PC-9 (cell line): ENCODE data around the gene SPATA6. TPM values are rescaled to one million over a fixed set of nuclear protein-coding genes. Genes with fewer than 3 reads are reported as not detected.

ENCODE experiments used
- BruUV-seq: library from RNA; stranded (reverse); fragments of 400-500 nt; replicated peaks from 2 replicates; lab custom pipeline; 2021; lab: Mats Ljungman, UMichigan
- CTCF ChIA-PET: fragments of 300-600 bp; sonication (Branson Sonifier 250); formaldehyde crosslinking; loops from one replicate; lab custom pipeline; 2022; ENCODE audit warnings: antibody characterized with exemption; lab: Charles Lee
- POLR2A ChIA-PET: fragments of 300-600 bp; sonication (Branson Sonifier 250); formaldehyde crosslinking; loops from one replicate; lab custom pipeline; 2022; ENCODE audit warnings: antibody characterized with exemption; ENCODE audit not compliant: unreplicated experiment; lab: Charles Lee
- DNase-seq, 2 experiments: peaks; one replicate each; pipeline versions ENCODE4 v3.0.0 to v3.0.0-alpha.2; 2015 to 2022; ENCODE audit warnings: mixed read lengths in 1 of 2
- H2AFZ ChIP-seq: fragments of 200-600 bp; sonication (generic); 2 replicates; pipeline ENCODE4 v1.8.1; 2017; ENCODE audit warnings: antibody characterized with exemption
- H3F3A ChIP-seq: fragments of 200-600 bp; sonication (generic); 2 replicates; pipeline ENCODE4 v1.8.1; 2017; ENCODE audit warnings: antibody characterized with exemption, mild to moderate bottlenecking, low read depth; ENCODE audit not compliant: insufficient read depth
- H3K27ac ChIP-seq: fragments of 200-600 bp; sonication (generic); 2 replicates; pipeline ENCODE4 v1.6.1; 2016; ENCODE audit warnings: mixed run types
- H3K27me3 ChIP-seq: fragments of 200-600 bp; sonication (generic); 2 replicates; pipeline ENCODE4 v1.6.1; 2016; ENCODE audit warnings: low read depth, mixed run types; ENCODE audit not compliant: insufficient read depth
- H3K36me3 ChIP-seq: fragments of 200-600 bp; sonication (generic); 2 replicates; pipeline ENCODE4 v1.6.1; 2016; ENCODE audit warnings: low read depth, mixed run types
- H3K4me1 ChIP-seq: fragments of 200-600 bp; sonication (generic); replicated peaks from 2 replicates; pipeline ENCODE4 v1.6.1; 2016; ENCODE audit warnings: mixed run types; ENCODE audit not compliant: insufficient read depth
- H3K4me2 ChIP-seq: fragments of 200-600 bp; sonication (generic); 2 replicates; pipeline ENCODE4 v1.6.1; 2017; ENCODE audit warnings: mixed run types
- H3K4me3 ChIP-seq: fragments of 200-600 bp; sonication (generic); 2 replicates; pipeline ENCODE4 v1.6.1; 2016; ENCODE audit warnings: mixed run types
- H3K79me2 ChIP-seq: fragments of 200-600 bp; sonication (generic); 2 replicates; pipeline ENCODE4 v1.6.1; 2017; ENCODE audit warnings: low read depth, mixed run types
- H3K9me2 ChIP-seq: fragments of 200-600 bp; sonication (generic); 2 replicates; pipeline ENCODE4 v1.8.1; 2017; ENCODE audit warnings: mild to moderate bottlenecking; ENCODE audit not compliant: insufficient read depth
- H3K9me3 ChIP-seq: fragments of 200-600 bp; sonication (generic); 2 replicates; pipeline ENCODE4 v1.8.1; 2016; ENCODE audit warnings: low read depth; ENCODE audit not compliant: insufficient read depth
- H4K20me1 ChIP-seq: fragments of 200-600 bp; sonication (generic); 2 replicates; pipeline ENCODE4 v1.8.1; 2017; ENCODE audit not compliant: insufficient read depth
- CTCF ChIP-seq: fragments of 200-600 bp; sonication (generic); conservative IDR thresholded peaks from 2 replicates; pipeline ENCODE4 v1.6.1; 2017; ENCODE audit warnings: mixed run types, antibody characterized with exemption, mild to moderate bottlenecking, moderate library complexity
- EZH2 ChIP-seq: fragments of 200-600 bp; sonication (generic); IDR thresholded peaks from 2 replicates; pipeline ENCODE4 v1.8.0; 2017; ENCODE audit warnings: antibody characterized with exemption, low read depth
- intact Hi-C: fragments of 100-400 bp; cut with micrococcal nuclease; formaldehyde crosslinking; loops from one replicate; pipeline ENCODE4 v1.10.0; 2022; ENCODE audit not compliant: unreplicated experiment
- total RNA-seq: library from RNA; stranded (reverse); gene quantifications from 2 replicates; pipeline ENCODE4 v1.2.3, GENCODE V29; 2021

The SPATA6 gene
- total RNA-seq, 1 experiment from 2014 or later = not detected

GRCh38 chr1:48430832-48431231 is 41.2 kb downstream of the SPATA6 start:
- H3K9me2 ChIP-seq = no peaks in the 10 kb centered on the region
- no peak overlapping the region for H3K4me2 ChIP-seq
- no peaks in the 10 kb centered on the region for H3K27me3 ChIP-seq
- H3K9me3 ChIP-seq = no peaks in the 10 kb centered on the region
- no TSS peak for BruUV-seq
- no peak overlapping the region for H2AFZ ChIP-seq
- TF ChIP-seq CTCF = no peak
- no peak for TF ChIP-seq EZH2
- H3K79me2 ChIP-seq = no peaks in the 10 kb centered on the region
- DNase-seq = no peak
- no peaks in the 10 kb centered on the region for H3F3A ChIP-seq
- H4K20me1 ChIP-seq = no peaks in the 10 kb centered on the region
- H3K4me1 ChIP-seq = no peaks in the 10 kb centered on the region
- H3K27ac ChIP-seq = no peak overlapping the region
- no peaks in the 10 kb centered on the region for H3K36me3 ChIP-seq
- intact Hi-C loops = no loop called here
- ChIA-PET CTCF (no interaction called here), POLR2A (no interaction called here)
- no peak overlapping the region for H3K4me3 ChIP-seq

GRCh38 chr1:48422009-48422408 is 50.0 kb downstream of the SPATA6 start:
- Histone ChIP-seq H3K4me3 (no peak overlapping the region), H3F3A (no peaks in the 10 kb centered on the region), H3K27me3 (no peaks in the 10 kb centered on the region), H3K4me1 (no peaks in the 10 kb centered on the region), H3K36me3 (no peaks in the 10 kb centered on the region), H3K27ac (no peak overlapping the region), H2AFZ (no peak overlapping the region), H3K9me3 (no peaks in the 10 kb centered on the region), H3K79me2 (no peaks in the 10 kb centered on the region), H3K9me2 (no peaks in the 10 kb centered on the region), H4K20me1 (no peaks in the 10 kb centered on the region), H3K4me2 (no peak overlapping the region)
- intact Hi-C loops = no loop called here
- no peak for TF ChIP-seq EZH2
- TF ChIP-seq CTCF = no peak
- ChIA-PET CTCF (no interaction called here), POLR2A (no interaction called here)
- no TSS peak for BruUV-seq
- no peak for DNase-seq

- Histone ChIP-seq H3K27ac (no peak overlapping the region), H2AFZ (no peak overlapping the region), H3K27me3 (no peaks in the 10 kb centered on the region), H3F3A (no peaks in the 10 kb centered on the region), H3K9me2 (no peaks in the 10 kb centered on the region), H3K4me2 (no peak overlapping the region), H3K4me3 (no peak overlapping the region), H4K20me1 (no peaks in the 10 kb centered on the region), H3K36me3 (no peaks in the 10 kb centered on the region), H3K79me2 (no peaks in the 10 kb centered on the region), H3K9me3 (no peaks in the 10 kb centered on the region), H3K4me1 (no peaks in the 10 kb centered on the region)
- ChIA-PET CTCF (no interaction called here), POLR2A (no interaction called here)
- no TSS peak for BruUV-seq
- intact Hi-C loops = no loop called here
- DNase-seq = no peak
- TF ChIP-seq CTCF (no peak), EZH2 (no peak)
Measured at GRCh38 chr1:48418742-48419141, 53.3 kb downstream of the SPATA6 start.
